Measurements from ENCODE around the gene GAPVD1.

Gene GAPVD1

DNA sequence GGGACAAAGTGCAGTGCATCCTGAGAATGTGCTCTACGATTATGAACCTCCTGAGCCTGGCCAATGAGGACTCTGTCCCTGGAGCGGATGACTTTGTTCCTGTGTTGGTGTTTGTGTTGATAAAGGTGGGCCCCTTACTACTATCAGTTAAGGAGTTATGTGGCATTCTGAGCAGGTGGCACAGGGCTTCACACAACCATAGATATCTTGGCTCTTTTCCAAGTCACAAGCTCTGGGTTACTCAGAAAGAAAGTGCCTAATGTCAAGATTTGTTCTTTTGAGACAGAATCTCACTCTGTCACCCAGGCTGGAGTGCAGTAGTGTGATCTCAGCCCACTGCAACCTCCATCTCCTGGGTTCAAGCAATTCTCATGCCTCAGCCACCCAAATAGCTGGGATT lies 99.0 kb downstream of the GAPVD1 start:
- no peak for TF ChIP-seq ZNF274 (IDR thresholded peaks at IDR 0.05; ENCODE audit: low read depth, low read length)

DNA sequence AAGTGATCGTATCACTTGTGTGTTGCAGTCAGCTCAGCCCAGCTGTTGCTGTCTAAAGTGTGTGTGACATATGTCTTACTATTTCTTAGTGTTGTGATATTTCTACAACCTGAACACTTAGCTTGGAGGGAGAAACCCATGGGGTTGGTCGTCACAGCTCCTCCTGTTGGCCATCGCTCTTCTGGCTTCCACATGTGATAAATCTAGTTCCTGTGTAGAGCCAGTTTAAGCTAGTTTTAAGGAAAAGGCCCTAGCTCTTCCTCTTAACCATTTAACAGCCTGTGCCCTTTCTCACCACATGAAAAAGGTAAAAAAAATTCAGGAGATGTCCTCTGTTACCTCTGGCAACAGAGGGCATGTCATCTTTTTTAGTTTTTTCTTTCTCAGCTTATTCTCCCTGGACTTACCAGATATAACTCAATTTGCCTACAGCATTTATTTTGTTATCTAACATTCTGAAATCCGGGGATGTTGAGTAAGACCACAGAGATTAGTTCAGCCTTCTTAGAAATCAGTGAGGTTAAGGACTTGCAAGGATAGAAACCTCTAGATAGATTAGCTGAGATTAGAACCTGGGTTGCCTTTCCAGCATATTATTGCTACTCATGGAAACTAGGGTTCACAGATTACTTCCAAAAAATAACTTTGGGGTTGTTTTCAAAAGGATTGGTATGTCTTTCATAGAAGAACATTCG lies 100.4 kb downstream of the GAPVD1 start:
- H3K4me3 ChIP-seq (ENCODE audit: low read length): no peak overlapping the region
- no peak for TF ChIP-seq ZNF274 (IDR thresholded peaks at IDR 0.05; ENCODE audit: low read depth, low read length)

More for the DNA sequence above, 99.0 kb downstream of the GAPVD1 start:
- no peak overlapping the region for H3K4me3 ChIP-seq (ENCODE audit: low read length)

GRCh38 chr9:125366676-125367075 lies 105.0 kb downstream of the GAPVD1 start:
- TF ChIP-seq ZNF274 (IDR thresholded peaks at IDR 0.05; ENCODE audit: low read depth, low read length): no peak

DNA sequence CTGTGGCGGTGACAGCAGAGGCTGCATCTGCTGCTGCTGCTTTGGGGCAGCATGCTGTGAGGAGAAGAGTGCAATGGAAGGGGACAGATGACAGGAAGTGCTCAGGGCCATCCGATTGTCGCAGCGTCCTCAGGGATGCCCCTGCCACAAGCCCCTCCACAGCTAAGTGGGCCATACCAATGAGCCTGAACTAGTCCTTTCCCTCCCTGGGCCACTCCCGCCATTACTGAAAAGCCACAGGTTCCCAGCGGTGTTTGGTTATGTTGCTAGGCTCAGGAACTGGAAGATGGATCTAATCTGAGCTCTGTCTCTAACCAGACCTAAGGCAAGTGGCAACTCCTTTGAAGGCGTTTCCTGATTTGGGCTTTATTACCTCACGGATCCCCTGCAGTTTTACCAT lies 109.2 kb downstream of the GAPVD1 start:
- TF ChIP-seq ZNF274 (IDR thresholded peaks at IDR 0.05; ENCODE audit: low read depth, low read length): no peak
- no peak overlapping the region for H3K4me3 ChIP-seq (ENCODE audit: low read length)

More at GRCh38 chr9:125366676-125367075, 105.0 kb downstream of the GAPVD1 start:
- H3K4me3 ChIP-seq (ENCODE audit: low read length): no peak overlapping the region

GRCh38 chr9:125372441-125373226 lies 111.0 kb downstream of the GAPVD1 start:
- H3K4me3 ChIP-seq (ENCODE audit: low read length): no peak overlapping the region
- no peak for TF ChIP-seq ZNF274 (IDR thresholded peaks at IDR 0.05; ENCODE audit: low read depth, low read length)

DNA sequence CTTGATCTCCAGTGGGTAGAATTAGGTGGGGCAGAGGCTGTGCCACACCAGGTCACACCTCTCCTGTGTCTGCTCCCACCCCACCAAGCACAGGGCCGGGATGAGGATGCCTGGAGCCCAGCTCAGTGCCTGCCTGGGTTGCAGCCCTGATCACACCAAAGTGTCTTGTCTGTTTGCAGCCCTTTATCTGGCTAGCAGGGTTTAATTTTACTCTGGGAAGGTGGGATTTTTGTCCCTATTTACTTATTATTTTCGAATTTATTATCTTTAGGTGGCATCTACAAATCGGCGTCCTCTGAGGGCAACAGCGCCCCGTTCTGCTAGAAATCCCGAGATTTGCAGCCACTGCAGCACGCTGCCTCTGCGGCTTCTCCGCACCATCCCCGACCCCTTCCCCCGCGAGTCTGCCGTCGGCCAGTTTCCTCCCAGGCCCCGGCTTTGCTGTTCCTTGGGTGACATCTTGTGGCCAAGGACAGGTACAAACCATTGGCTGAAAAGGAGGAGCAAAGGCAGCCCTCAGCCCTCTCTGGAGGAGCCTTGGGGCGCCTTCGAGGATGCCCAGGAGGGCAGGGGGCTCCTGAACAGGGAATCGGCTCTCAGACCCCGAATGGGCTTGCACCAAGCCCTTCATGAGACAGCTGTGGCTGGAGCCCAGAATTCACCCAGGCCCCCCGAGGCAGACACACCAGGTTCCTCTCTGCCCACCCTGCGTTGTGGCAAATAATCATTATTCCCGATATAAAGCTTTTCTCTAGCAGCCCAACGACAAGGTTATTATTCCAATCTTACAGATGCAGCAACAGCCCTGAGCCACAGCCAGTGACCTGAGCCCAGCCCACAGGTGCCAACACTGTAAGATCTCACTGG lies 113.0 kb downstream of the GAPVD1 start:
- H3K4me3 ChIP-seq (ENCODE audit: low read length): no peak overlapping the region
- no peak for TF ChIP-seq ZNF274 (IDR thresholded peaks at IDR 0.05; ENCODE audit: low read depth, low read length)

- H3K4me3 ChIP-seq (ENCODE audit: low read length): no peak overlapping the region
- TF ChIP-seq ZNF274 (IDR thresholded peaks at IDR 0.05; ENCODE audit: low read depth, low read length): no peak
These were observed 114.2 kb downstream of the GAPVD1 start for GRCh38 chr9:125375820-125376219.

DNA sequence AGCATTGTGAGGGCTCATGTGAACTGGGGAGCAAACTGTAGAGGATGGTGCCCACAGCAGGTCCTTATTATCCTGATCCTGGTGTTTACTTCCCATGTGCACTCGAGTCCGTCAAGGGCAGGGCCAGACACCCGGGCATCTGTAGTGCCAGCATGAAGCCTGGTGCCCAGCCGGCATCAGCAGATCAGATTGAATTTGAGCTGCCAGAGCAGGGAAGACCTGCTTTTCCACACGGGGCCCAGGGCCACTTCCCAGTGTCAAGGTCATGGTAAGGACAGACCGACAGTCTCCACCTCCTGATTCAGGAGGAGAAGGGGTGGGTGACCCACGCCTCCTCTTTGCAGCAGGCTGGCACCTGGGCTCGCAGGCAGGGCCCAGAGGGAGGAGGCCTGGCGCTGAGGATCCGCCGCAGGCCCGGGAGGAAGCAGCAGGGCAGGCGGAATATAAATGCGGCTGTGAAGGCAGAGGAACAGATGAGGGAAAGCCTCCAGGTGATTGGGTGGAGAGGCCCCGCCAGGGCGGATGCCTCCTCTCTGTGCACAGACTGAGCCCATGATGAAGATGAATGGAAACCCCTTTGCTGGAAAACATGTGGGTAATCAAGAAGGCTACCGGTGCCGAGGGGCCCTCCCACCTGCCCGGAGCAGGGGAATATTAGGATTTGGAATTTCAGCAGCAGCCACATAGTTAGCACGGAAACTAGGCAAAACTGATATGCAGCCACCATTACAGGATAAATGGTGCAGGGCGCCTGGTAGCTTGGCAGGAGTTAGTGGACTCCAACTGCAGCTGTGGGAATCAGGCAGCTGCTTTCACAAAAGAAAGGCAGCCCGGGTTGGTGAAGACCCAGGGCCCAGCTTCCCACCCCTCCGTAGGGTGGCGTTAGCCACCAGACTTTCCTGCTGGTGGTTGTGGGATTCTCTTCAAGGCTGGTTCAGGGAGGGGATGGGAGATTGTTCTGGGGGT lies 114.9 kb downstream of the GAPVD1 start:
- TF ChIP-seq ZNF274 (IDR thresholded peaks at IDR 0.05; ENCODE audit: low read depth, low read length): no peak
- no peak overlapping the region for H3K4me3 ChIP-seq (ENCODE audit: low read length)

DNA sequence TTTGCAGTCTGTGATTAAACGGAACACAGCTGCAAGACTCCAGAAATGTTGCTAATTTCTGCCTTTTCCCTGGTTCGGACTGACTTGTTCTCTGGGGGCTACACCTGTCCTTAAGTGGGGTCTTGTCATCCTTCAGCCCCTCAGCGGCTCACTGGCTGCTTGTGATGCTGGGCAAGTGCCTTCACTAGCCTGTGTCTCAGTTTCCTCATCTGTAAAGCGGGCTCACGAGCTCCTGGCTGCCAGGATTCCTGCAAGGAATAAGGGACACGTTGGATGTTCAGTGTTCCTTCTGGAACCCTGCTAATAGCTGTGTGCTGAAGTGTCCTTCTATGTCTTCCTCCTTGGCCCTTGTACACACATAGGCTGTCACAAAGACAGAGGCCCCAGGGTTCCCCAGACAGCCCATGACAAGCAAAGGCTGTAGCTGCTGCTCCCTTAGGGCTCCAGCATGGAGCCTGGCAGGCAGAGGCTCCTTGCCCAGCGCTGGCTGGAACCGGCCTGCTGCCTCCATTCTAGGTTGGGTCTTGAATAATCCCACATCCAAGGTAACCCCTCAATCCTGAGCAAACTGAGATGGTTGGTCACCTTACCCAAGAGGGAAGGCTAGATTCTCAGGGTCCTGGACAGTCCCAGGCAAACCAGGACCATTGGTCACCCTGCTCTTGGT lies 116.1 kb downstream of the GAPVD1 start:
- no peak overlapping the region for H3K4me3 ChIP-seq (ENCODE audit: low read length)
- no peak for TF ChIP-seq ZNF274 (IDR thresholded peaks at IDR 0.05; ENCODE audit: low read depth, low read length)

DNA sequence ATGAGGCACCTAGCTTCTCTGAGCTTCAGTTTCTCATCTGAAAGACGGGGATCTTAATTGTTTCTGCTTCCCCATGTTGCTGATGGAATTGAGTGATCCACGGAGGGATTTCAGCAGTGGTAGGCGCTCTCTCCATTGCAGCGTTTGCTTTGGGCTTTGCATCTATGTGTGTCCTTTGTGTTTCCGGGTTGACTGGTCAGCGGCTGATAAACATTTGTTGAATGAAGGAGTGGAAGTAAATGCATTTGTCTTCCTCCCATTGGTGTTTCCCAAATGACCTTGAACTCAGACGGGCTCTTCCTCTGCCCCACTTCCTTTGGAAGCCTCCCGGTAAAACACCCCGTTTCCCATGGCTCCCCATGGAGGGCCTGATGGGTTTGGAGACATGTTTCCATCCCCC lies 117.2 kb downstream of the GAPVD1 start:
- H3K4me3 ChIP-seq (ENCODE audit: low read length): no peak overlapping the region
- TF ChIP-seq ZNF274 (IDR thresholded peaks at IDR 0.05; ENCODE audit: low read depth, low read length): no peak

- H3K4me3 ChIP-seq (ENCODE audit: low read length): no peak overlapping the region
- no peak for TF ChIP-seq ZNF274 (IDR thresholded peaks at IDR 0.05; ENCODE audit: low read depth, low read length)
These were observed 117.6 kb downstream of the GAPVD1 start for GRCh38 chr9:125379208-125379607.

- TF ChIP-seq ZNF274 (IDR thresholded peaks at IDR 0.05; ENCODE audit: low read depth, low read length): no peak
These were observed 118.8 kb downstream of the GAPVD1 start for GRCh38 chr9:125380406-125380805.

More at GRCh38 chr9:125380406-125380805, 118.8 kb downstream of the GAPVD1 start:
- H3K4me3 ChIP-seq (ENCODE audit: low read length): no peak overlapping the region

All from GM08714 (cell line).